K562 (cell line): ENCODE data around the gene CPA2. TPM values are rescaled to one million over a fixed set of nuclear protein-coding genes. Genes with fewer than 3 reads are reported as not detected.

ENCODE experiments used
- ATAC-seq: fragments of 200-7000 bp; cut with Tn5 transposase; 3 replicates; pipeline ENCODE4 v1.9.1; 2020; ENCODE audit warnings: moderate library complexity
- BruUV-seq: library from RNA; stranded (reverse); fragments of 400-500 nt; replicated peaks from 2 replicates; lab custom pipeline; 2021; lab: Mats Ljungman, UMichigan
- CTCF ChIA-PET: fragments of 300-600 bp; formaldehyde crosslinking; extraction: SDS; loops from one replicate; lab custom pipeline; 2021; ENCODE audit warnings: low intra/inter-chr PET ratio; lab: Yijun Ruan, JAX
- POLR2A ChIA-PET: fragments of 300-600, 350-650 bp; sonication (Branson Sonifier 250); formaldehyde crosslinking; extraction: SDS; loops from one replicate; lab custom pipeline; 2021; ENCODE audit warnings: antibody characterized with exemption, inconsistent platforms; lab: Yijun Ruan, JAX
- DNase-seq, 4 experiments: peaks; one replicate each; pipeline versions ENCODE4 v3.0.0 to v3.0.0-alpha.2; 2011 to 2018; ENCODE audit warnings: low spot score in 3 of 4, mixed read lengths in 3 of 4; ENCODE audit errors: extremely low read depth in 1 of 4
- FAIRE-seq: peaks from 2 replicates; lab custom pipeline; 2011; peaks lifted over from hg19 to GRCh38; lab: Jason Lieb, UNC
- H2AFZ ChIP-seq: 2 replicates; pipeline ENCODE4 v1.6.0; 2011; ENCODE audit warnings: low read depth, low read length, control low read depth, inconsistent platforms
- H3K27ac ChIP-seq: fragments of 200-600 bp; 3 replicates; pipeline ENCODE4 v1.8.0; 2011; ENCODE audit warnings: low read depth, mild to moderate bottlenecking, control low read depth, inconsistent platforms, low read length, moderate library complexity, mixed read lengths; ENCODE audit errors: extremely low read depth
- H3K27me3 ChIP-seq, 2 experiments: fragments of 300-600 bp in 1 of 2; 2 replicates in 1 of 2; 3 replicates in 1 of 2; pipeline versions ENCODE4 v1.6.0 to v1.8.0; 2011; ENCODE audit warnings: inconsistent platforms in 2 of 2, low read length in 2 of 2, mild to moderate bottlenecking in 1 of 2, mixed read lengths in 1 of 2, moderate library complexity in 1 of 2; ENCODE audit not compliant: control insufficient read depth in 2 of 2, insufficient read depth in 2 of 2
- H3K36me3 ChIP-seq: fragments of 300-600 bp; 3 replicates; pipeline ENCODE4 v1.8.0; 2011; ENCODE audit warnings: mild to moderate bottlenecking, low read length, inconsistent platforms; ENCODE audit not compliant: control insufficient read depth, insufficient read depth
- H3K4me1 ChIP-seq, 2 experiments: fragments of 200-600 bp in 1 of 2; replicated peaks in 1 of 2; 2 replicates in 1 of 2; 3 replicates in 1 of 2; pipeline versions ENCODE4 v1.5.1 to v1.8.0; 2011; ENCODE audit warnings: inconsistent platforms in 2 of 2, low read length in 2 of 2, mild to moderate bottlenecking in 1 of 2, mixed read lengths in 1 of 2, moderate library complexity in 1 of 2; ENCODE audit not compliant: control insufficient read depth in 2 of 2, insufficient read depth in 2 of 2
- H3K4me2 ChIP-seq: 2 replicates; pipeline ENCODE4 v1.6.1; 2011; ENCODE audit warnings: low read length, control low read depth, inconsistent platforms, mixed read lengths; ENCODE audit not compliant: insufficient read depth
- H3K4me3 ChIP-seq: fragments of 200-600 bp; sonication (generic), shearing (Covaris generic); 2 replicates; pipeline ENCODE4 v1.5.1; 2016; ENCODE audit warnings: control low read depth, inconsistent platforms
- H3K79me2 ChIP-seq: fragments of 200-600 bp; 3 replicates; pipeline ENCODE4 v1.8.0; 2011; ENCODE audit warnings: low read length, inconsistent platforms; ENCODE audit not compliant: control insufficient read depth, insufficient read depth
- H3K9ac ChIP-seq, 2 experiments: 2 replicates each; pipeline versions ENCODE4 v1.6.0 to v1.6.1; 2011; ENCODE audit warnings: low read depth in 2 of 2, low read length in 2 of 2, control low read depth in 1 of 2, inconsistent platforms in 1 of 2, mild to moderate bottlenecking in 1 of 2, mixed read lengths in 1 of 2; ENCODE audit not compliant: insufficient read depth in 1 of 2
- H3K9me1 ChIP-seq: one replicate; pipeline ENCODE4 v1.6.0; 2011; ENCODE audit warnings: inconsistent platforms, mild to moderate bottlenecking, low read length, moderate library complexity; ENCODE audit not compliant: control insufficient read depth, insufficient read depth
- H3K9me3 ChIP-seq: replicated peaks from 2 replicates; pipeline ENCODE4 v1.5.1; 2011; ENCODE audit warnings: low read depth, low read length, inconsistent platforms; ENCODE audit not compliant: control insufficient read depth, insufficient read depth
- H4K20me1 ChIP-seq: replicated peaks from 2 replicates; pipeline ENCODE4 v1.6.1; 2011; ENCODE audit warnings: low read length, inconsistent platforms, mixed read lengths; ENCODE audit not compliant: control insufficient read depth, insufficient read depth
- CC2D1A ChIP-seq: fragments of 450-650 bp; IDR thresholded peaks from 2 replicates; pipeline ENCODE4 v1.6.1; 2017; ENCODE audit warnings: mild to moderate bottlenecking
- CHAMP1 ChIP-seq: fragments of 450-650 bp; IDR thresholded peaks from 2 replicates; pipeline ENCODE4 v1.6.1; 2016; ENCODE audit warnings: mild to moderate bottlenecking
- CHD2 ChIP-seq: IDR thresholded peaks from 2 replicates; pipeline ENCODE4 v1.6.1; 2011; ENCODE audit warnings: low read depth, low read length
- CXXC5 ChIP-seq: fragments of 250-450 bp; sonication (Bioruptor Pico); IDR thresholded peaks from 2 replicates; pipeline ENCODE4 v1.8.0; 2022; ENCODE audit warnings: inconsistent platforms, mild to moderate bottlenecking, moderate library complexity
- E2F4 ChIP-seq: sonication (generic); formaldehyde crosslinking; IDR thresholded peaks from 2 replicates; pipeline ENCODE4 v1.8.0; 2022; ENCODE audit warnings: mild to moderate bottlenecking, low read depth, missing genetic modification reagents
- GATA2 ChIP-seq: sonication (generic); formaldehyde crosslinking; IDR thresholded peaks from 2 replicates; pipeline ENCODE4 v1.4.0; 2020; ENCODE audit warnings: mild to moderate bottlenecking, missing genetic modification reagents
- HMBOX1 ChIP-seq: sonication (generic); IDR thresholded peaks from 2 replicates; pipeline ENCODE4 v1.6.1; 2016
- HSF4 ChIP-seq: fragments of 250-450 bp; sonication (Bioruptor Pico); IDR thresholded peaks from 2 replicates; pipeline ENCODE4 v2.1.2; 2022; ENCODE audit warnings: mild to moderate bottlenecking, moderate library complexity, borderline replicate concordance
- ID3 ChIP-seq, 2 experiments: fragments of 250-450 bp in 1 of 2; fragments of 450-650 bp in 1 of 2; sonication (Bioruptor Pico) in 1 of 2; IDR thresholded peaks; 2 replicates each; pipeline versions ENCODE4 v1.6.1 to v1.8.0; 2016 to 2021; ENCODE audit warnings: mild to moderate bottlenecking in 2 of 2, moderate library complexity in 2 of 2, missing compliant biosample characterization in 1 of 2, missing genetic modification characterization in 1 of 2
- KAT8 ChIP-seq: fragments of 450-650 bp; IDR thresholded peaks from 2 replicates; pipeline ENCODE4 v1.6.1; 2016; ENCODE audit warnings: low read depth, mild to moderate bottlenecking
- MTA1 ChIP-seq: fragments of 450-650 bp; IDR thresholded peaks from 2 replicates; pipeline ENCODE4 v1.6.1; 2017; ENCODE audit warnings: borderline replicate concordance
- POLR2G ChIP-seq: fragments of 200-400 bp; formaldehyde crosslinking; IDR thresholded peaks from 2 replicates; pipeline ENCODE4 v1.6.1; 2017; ENCODE audit warnings: low read depth, mild to moderate bottlenecking, antibody characterized with exemption, low read length, moderate library complexity
- RAD51 ChIP-seq: fragments of 450-650 bp; IDR thresholded peaks from 2 replicates; pipeline ENCODE4 v1.7.1; 2016; ENCODE audit warnings: low read depth, mild to moderate bottlenecking, borderline replicate concordance
- SOX6 ChIP-seq: fragments of 450-650 bp; IDR thresholded peaks from 2 replicates; pipeline ENCODE4 v1.6.1; 2014; ENCODE audit warnings: mild to moderate bottlenecking
- TOE1 ChIP-seq, 2 experiments: fragments of 450-650 bp in 1 of 2; sonication (generic) in 1 of 2; formaldehyde crosslinking in 1 of 2; IDR thresholded peaks; 2 replicates each; pipeline versions ENCODE4 v1.7.1 to v1.8.0; 2016 to 2022; ENCODE audit warnings: borderline replicate concordance in 2 of 2, mild to moderate bottlenecking in 2 of 2, antibody characterized with exemption in 1 of 2, inconsistent platforms in 1 of 2, low read depth in 1 of 2, missing genetic modification reagents in 1 of 2, moderate library complexity in 1 of 2
- USF2 ChIP-seq: sonication (generic); formaldehyde crosslinking; IDR thresholded peaks from 2 replicates; pipeline ENCODE4 v1.5.0; 2020; ENCODE audit warnings: missing genetic modification reagents
- WGBS: fragments of 100-300 bp; shearing (Covaris generic); methylation state at CpG from one replicate; pipeline ENCODE4 v1.1.6; 2016; ENCODE audit warnings: low coverage, mixed read lengths; ENCODE audit not compliant: insufficient coverage; ENCODE audit errors: missing lambda C conversion rate; 5-methylcytosine and 5-hydroxymethylcytosine counted together
- in situ Hi-C: fragments of 300-500 bp; cut with MboI; formaldehyde crosslinking; loops from 4 replicates; pipeline ENCODE4 v1.15.0; 2018; ENCODE audit warnings: inconsistent platforms, mixed read lengths
- intact Hi-C: fragments of 100-400 bp; cut with micrococcal nuclease; formaldehyde crosslinking; loops from 2 replicates; pipeline ENCODE4 v1.14.2; 2022
- polyA plus RNA-seq, 8 experiments: library from polyadenylated mRNA; depleted of rRNA in 4 of 8; stranded (reverse) in 5 of 8; unstranded in 3 of 8; fragments of >200 nt; fragmentation: Nextera tagmentation in 2 of 8; fragmentation: Illumina TruSeq in 1 of 8; extraction: Ambion mirVana in 2 of 8; extraction: Trizol in 1 of 8; gene quantifications; 2 replicates each; pipeline versions ENCODE4 v1.2.1 to v1.2.3, GENCODE V29; 2011 to 2014; ENCODE audit warnings: inconsistent platforms in 1 of 8, missing spikeins in 1 of 8
- total RNA-seq, 7 experiments: library from RNA; depleted of rRNA in 6 of 7; stranded (reverse); fragments of >200 nt in 6 of 7; fragmentation: Illumina TruSeq in 2 of 7; extraction: Trizol in 2 of 7; gene quantifications; 2 replicates each; pipeline versions ENCODE4 v1.2.1 to v1.2.3, GENCODE V29; 2011 to 2021; ENCODE audit warnings: low replicate concordance in 1 of 7

CPA2 gene
- total and polyA plus RNA-seq, 9 of the 15 experiments (the other 6 are each of a cell fraction or from before 2014, with no cell fraction given): 0.04 to 0.84 (median 0.09) TPM; not detected in 4

- no peaks in the 10 kb centered on the region for H4K20me1 ChIP-seq
- H3K27ac ChIP-seq: no peak overlapping the region
- no peaks in the 10 kb centered on the region for H3K36me3 ChIP-seq
- H3K27me3 ChIP-seq: no peaks in the 10 kb centered on the region
- H3K9me1 ChIP-seq: no peaks in the 10 kb centered on the region
- H3K9me3 ChIP-seq: no peaks in the 10 kb centered on the region; the same call in 1 of the 2 replicates
- in situ Hi-C loops: no loop called here
- H3K79me2 ChIP-seq: no peaks in the 10 kb centered on the region
- POLR2A ChIA-PET: interaction anchor here (1.1 to 1.5 kb wide), 2 partner anchors 14 to 19 kb away, joined by 3 to 4 read pairs; partner anchors contain the start of gene TMEM209
- CTCF ChIA-PET: no interaction called here
- BruUV-seq: no TSS peak
- H2AFZ ChIP-seq: no peak overlapping the region
- ATAC-seq (no peak), DNase-seq (no peak), FAIRE-seq (no peak)
- peaks cover 4 to 10% of the 10 kb centered on the region in 2 experiments; a peak in 4 of 5 replicates for H3K4me1 ChIP-seq
- H3K9ac ChIP-seq: no peak overlapping the region
- no peak overlapping the region for H3K4me2 ChIP-seq
- intact Hi-C loops: no loop called here
- no peak overlapping the region for H3K4me3 ChIP-seq
- WGBS: 66% methylated on average over 5 of the region's 5 CpGs
- TF ChIP-seq SOX6 (0 out of 2 replicates have a peak, but pooled peaks have one; percentile 28), KAT8 (0 out of 2 replicates have a peak, but pooled peaks have one; percentile 8), RAD51 (peak; percentile 80), CHAMP1 (0 out of 2 replicates have a peak, but pooled peaks have one; percentile 28), POLR2G (no peak), E2F4 (CRISPR knock-in tag) (no peak), HSF4 (CRISPR knock-in tag) (no peak), HMBOX1 (no peak), MTA1 (peak; percentile 34; the same call in 1 of the 2 replicates), GATA2 (CRISPR knock-in tag) (0 out of 2 replicates have a peak, but pooled peaks have one; percentile 18), ID3 (CRISPR knock-in tag; IDR thresholded peaks at IDR 0.05) (no peak), ID3 (tag; IDR thresholded peaks at IDR 0.05) (no peak), USF2 (CRISPR knock-in tag) (peak; percentile 50), CHD2 (no peak), CC2D1A (no peak; the same call in 1 of the 2 replicates), CXXC5 (CRISPR knock-in tag) (0 out of 2 replicates have a peak, but pooled peaks have one; percentile 16), TOE1 (IDR thresholded peaks at IDR 0.05; ENCODE audit: borderline replicate concordance) (peak; percentile 83; the same call in 1 of the 2 replicates), TOE1 (CRISPR knock-in tag; IDR thresholded peaks at IDR 0.05; ENCODE audit: borderline replicate concordance, low read depth) (no peak)
Observed at GRCh38 chr7:130224210-130224609, 42.5 kb upstream of the CPA2 start.
